Measurements from ENCODE around the gene AGPAT4.

The AGPAT4 gene

DNA sequence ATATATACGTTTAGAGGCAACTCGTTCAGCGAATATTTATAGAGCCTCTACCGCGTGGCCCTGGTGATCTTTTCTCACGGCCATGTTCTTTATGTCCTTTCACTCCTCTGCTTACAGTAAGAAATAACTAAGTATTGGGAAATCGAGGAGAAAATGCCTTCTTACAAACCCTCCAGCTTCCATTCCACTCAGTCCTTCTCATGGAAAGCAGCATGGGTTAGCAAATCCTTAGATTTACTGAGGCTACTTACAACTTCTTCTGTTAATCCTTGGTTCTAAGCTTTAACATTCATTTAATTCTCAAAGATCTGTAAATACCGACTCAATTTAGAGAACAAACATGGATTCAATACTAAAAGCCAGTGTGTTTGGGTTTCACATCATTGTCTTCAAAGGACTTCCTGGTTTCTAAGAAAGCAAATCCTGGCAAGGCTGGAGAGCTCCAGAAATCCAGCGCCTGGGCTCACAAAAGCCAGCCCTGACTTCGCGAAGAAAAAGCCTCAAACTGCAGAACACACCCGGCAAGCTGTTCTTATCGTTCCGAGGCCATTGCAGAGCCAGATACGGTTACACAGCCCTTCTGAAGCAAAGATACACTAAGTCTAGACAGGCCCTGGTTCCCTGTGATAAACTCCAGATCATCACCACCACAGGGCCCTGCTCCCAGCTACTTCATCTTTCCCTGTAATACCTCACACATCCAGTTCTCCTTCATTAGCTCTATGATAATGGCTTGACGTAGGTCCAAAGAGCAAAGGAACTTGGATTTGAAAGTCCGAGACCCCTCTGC, 19.2 kb downstream of the AGPAT4 start:
- DNase-seq (ENCODE audit: low spot score): no peak

DNA sequence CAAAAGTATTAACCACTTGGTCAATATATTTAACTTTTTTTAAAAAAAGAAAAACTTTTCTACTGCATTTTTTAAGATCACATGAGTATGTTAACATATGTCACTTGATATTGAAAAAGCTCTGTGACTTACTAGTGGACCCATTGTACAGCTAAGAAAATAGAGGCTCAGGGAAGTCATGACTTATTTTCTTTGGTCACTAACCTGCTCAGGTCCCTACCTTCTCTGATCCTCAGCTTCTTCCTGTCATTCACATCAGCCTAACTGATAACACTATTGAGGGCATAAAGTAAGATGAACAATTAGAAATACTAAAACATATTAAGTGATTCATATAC, 19.8 kb downstream of the AGPAT4 start:
- DNase-seq (ENCODE audit: low spot score): no peak

DNA sequence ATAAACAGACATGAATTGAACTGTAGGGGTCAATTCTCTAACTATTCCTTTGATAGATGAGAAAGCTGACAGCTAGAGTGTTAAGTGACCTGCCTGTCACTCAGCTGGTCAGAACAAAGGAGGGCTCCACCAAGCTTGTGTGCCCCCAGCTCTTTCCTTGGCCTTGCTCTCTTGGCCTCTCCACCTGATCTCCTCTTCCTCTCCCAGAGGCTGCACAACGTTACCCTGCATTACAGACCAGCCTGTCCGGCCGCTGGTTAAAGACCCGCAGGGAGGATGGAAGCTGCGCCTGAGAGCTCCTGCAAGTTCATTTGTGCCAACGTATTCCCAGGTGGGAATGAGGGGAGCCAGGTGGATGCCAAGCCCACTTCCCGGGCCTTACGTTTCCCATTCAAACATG, 22.5 kb downstream of the AGPAT4 start:
- DNase-seq (ENCODE audit: low spot score): no peak

DNA sequence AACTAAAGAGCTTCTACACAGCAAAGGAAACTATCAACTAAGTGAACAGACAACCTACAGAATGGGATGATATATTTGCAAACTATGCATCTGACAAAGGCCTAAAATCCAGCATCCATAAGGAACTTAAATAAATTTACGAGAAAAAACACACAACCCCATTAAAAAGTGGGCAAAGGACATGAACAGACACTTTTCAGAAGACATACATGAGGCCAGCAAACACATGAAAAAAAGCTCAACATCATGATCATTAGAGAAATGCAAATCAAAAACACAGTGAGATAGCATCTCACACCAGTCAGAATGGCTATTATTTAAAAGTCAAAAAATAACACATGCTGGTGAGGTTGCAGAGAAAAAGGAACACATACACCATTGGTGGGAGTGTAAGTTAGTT, 24.5 kb downstream of the AGPAT4 start:
- no peak for DNase-seq (ENCODE audit: low spot score)

DNA sequence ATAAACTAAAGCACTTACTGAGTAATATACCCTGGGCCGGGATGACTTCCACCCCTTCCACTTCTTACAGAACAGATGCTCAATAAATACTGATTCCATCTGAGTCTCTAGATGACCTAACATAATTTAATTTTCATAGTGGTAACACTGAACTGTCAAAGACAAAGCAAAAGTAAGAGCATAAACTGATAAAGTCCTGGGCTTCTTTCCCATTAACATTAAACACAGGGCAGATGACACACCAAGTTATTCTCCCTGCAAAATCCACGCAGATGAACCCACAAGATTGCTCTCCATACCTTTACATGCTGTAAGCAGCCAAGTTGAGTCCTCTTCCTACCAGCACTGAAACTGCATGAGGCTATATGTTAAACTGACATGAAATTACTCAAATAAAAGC, 27.1 kb downstream of the AGPAT4 start:
- no peak for DNase-seq (ENCODE audit: low spot score)

DNA sequence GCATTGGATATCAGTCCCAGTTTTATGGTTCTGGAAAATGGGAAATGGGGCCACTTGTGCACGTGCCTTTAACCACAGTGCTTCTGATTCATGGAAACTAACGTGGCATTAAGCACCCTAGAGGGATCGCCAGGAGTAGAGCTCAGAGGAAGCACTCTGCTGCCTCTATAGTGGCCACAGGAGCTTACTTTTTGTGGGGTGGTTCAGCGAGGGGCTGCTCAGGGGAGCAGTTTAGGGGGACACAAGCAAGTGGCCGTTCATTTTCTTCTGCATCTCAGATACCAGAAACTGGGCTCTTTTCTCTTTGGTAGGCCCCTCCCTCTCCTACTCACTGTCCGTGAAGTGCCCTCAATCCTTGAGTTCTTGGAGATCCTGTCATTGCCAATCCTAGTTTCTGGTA, 28.5 kb downstream of the AGPAT4 start:
- DNase-seq (ENCODE audit: low spot score): no peak

DNA sequence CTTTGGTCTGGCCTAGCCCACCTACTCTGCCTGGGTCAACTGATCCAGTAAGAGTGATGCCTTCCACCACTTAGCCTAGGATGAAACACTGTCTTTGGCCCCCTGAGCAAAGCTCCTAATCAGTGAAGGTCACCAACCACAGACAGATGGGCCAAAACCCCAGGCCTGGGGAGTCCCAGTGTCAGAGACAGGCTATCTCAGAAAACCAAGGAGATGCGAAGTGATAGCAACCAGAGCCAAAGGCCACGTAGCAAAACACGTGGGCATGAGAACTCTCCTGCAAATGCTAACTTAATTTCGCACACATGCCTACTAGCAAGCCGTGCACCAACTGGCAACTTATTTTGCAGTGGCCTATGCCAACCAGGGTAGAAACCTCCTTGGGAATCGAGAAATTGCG, 29.1 kb downstream of the AGPAT4 start:
- no peak for DNase-seq (ENCODE audit: low spot score)

DNA sequence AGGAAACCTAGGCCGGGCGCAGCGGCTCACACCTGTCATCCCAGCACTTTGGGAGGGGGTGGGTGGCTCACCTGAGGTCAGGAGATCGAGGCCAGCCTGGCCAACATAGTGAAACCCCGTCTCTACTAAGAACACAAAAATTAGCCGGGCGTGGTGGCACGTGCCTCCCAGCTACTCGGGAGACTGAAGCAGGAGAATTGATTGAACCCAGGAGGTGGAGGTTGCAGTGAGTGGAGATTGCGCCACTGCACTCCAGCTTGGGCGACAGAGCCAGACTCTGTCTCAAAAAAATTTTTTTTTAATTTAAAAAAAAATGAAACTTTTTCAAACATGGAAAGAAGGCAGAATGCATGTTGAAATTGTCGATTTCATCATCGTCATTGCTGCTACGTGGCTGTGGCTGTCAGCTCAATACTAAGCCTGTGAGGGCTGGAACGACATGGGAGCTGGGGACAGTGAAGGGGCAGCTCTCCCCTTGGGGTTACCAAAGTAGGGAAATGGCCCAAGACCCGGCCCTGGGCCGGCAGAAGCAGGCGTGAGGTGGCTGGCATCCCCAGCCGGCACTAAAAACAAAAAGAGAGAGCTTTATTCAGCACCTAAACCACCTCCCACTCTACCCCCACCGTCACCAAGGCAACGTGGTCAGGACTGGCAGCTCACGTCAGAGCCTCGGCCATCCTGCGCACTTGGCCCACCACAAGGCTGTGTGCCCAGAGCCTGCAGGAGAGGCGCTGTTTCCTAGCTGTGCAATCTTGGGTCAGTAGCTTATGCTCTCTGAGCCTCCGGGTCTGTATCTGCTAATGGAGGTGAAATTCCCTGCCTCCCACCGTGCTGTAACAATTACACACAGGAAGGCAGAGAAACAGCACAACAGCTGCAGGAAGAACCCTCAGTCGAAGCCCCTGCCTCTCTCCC, 30.8 kb downstream of the AGPAT4 start:
- DNase-seq (ENCODE audit: low spot score): no peak

DNA sequence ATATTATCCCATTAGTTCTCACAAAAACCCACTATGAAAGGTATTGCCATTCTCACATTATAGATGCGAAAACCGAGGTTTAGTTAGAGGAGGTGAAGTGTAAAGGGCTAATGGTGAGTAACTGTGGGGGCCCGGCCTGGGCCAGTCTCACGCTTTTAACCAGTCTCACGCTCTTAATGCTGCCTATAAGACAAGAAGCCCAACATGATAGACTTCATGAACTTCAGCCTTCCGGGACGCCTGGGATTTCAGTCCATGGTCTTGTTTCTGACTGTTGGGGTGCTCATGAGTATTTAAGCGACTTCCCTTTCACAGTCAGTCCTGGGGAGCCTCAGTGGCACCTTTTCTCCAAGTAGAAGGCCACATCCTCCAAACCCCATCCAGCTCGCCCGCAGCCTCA, 31.7 kb downstream of the AGPAT4 start:
- no peak for DNase-seq (ENCODE audit: low spot score)

DNA sequence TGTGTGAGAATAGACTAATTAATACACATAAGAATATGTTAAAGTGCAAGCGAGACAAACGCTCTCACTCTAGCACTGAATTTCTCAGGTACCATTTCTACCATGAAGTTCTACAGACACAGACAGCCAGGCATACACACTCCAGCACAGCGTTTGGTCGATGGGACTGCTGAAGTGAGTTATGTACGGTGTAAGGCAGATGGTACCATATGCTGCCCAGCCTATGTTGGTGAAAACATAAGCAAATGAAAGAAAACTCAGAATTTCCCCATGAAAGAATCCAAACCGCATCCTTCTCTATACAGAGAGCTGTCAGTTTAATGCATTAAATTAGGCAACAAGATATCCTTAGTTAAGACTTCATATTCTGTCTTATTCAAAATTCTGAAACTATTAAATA, 34.9 kb downstream of the AGPAT4 start:
- DNase-seq (ENCODE audit: low spot score): no peak

DNA sequence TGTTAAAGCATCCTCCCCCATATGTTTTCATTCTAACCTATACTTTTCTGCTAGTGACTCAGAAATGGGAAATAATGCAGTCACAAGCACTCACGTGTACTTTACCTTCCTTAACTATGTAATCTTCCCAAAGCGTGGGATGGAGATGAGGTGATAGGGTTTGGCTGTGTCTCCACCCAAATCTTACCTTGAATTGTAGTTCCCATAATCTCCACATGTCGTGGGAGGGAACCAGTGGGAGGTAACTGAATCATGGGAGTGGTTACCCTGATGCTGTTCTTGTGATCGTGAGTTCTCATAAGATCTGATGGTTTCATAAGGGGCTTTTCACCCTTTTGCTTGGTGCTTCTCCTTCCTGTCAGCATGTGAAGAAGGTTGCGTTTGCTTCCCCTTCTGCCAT, 35.4 kb downstream of the AGPAT4 start:
- DNase-seq (ENCODE audit: low spot score): no peak

DNA sequence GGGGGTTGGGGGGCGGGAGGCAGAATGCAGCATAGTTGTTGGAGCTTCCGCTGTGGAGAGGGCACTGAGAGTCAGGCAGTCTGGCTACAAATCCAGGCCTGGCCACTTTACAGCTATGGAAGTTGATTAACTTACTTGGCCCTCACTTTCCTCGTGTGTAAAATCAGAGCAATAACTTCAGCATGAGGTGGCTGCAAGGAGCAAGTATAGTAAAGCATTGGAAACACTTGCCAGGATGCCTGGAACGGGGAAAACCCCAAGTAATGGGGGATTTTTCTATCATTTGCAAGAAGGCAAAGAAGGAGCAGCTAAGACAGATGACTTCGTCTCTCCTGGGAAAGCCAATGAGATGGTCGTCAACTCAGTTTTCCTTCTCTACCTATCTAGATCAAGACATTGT, 35.8 kb downstream of the AGPAT4 start:
- no peak for DNase-seq (ENCODE audit: low spot score)

DNA sequence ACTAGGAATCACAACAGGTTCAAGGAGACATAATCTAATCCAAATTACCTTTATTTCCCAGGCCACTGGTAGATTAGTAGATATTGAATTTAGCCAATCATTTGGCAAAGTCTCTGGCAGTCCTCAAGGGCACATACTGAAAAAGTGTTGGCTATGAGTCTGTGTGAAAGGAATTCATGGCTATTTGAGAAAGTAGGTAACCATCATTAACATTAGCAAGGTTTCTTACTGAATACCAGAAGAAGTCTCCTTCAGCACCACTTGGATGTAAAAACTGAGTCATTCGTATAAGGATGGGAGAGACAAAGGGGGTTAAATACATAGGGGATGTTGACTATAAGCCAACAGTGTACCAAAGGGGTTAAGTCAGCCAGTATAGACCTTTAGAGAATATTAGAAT, 36.7 kb downstream of the AGPAT4 start:
- no peak for DNase-seq (ENCODE audit: low spot score)

DNA sequence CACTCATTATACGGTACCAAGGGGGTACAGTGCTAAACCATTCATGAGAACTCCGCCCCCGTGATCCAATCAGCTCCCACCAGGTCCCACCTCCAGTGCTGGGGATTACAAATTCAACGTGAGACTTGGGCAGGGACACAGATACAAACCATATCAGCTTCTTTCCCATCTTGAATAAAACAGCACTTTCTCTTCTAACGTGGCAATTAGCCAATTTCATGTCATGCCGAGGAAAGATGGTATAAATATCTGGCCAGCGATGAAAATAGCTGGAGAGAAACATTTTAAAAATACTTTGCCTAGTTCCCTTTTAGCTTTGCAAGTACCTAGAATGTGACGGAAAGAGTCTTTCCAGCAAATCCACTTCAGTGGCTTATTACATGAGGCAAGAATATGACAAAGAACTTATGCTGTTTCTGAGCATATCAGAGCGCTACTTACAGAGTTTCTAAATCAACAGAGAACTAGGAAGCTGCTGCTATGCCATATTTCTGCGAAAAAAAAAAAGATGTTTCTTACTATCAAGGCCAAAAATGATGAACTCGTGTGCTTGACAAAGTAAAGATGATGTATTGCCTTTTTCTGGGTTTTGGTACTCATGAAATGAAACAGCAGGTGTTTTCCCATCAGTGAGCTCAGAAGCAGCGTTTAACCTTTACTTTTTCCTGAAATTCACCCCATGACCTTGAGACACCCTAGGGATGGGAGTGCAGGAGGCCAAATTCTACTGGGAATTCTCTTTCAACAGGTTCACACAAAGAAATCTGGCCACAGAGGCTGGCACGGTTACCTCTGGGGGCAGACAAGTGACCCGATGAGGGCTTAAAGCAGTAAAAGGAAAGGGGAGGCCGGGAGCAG, 37.9 kb downstream of the AGPAT4 start:
- no peak for DNase-seq (ENCODE audit: low spot score)

DNA sequence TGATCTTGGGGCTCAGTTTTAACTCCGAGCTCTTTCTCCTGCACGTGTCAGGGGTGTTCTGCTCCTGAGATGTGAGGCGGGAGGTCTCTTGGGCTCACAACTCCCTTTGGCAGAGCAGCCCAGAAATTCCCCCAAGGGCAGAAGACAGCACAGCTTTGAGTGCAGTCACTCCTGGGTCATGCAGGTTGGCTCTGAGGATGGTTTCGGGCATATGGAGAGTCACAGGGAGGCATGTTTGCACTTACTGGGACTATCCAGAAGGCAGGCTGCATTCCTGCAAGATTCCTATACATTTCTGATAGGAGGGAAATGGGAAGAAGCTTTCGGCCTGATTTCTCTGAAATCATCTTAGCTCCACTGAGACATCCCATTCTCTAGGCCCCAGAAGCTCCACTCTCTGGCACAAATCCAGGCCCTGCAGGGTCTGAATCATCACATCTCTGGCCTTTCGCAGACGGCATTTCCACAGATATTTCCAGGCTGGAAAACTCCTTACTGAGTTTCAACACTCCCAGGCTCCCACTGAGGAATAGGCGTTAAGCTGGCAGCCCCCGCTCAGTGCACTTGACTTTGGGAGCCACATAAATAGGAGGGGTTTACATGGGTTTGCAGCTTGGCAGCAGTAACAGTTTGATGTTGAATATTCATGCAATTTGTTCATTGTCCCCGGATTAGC, 39.7 kb downstream of the AGPAT4 start:
- DNase-seq (ENCODE audit: low spot score): no peak

DNA sequence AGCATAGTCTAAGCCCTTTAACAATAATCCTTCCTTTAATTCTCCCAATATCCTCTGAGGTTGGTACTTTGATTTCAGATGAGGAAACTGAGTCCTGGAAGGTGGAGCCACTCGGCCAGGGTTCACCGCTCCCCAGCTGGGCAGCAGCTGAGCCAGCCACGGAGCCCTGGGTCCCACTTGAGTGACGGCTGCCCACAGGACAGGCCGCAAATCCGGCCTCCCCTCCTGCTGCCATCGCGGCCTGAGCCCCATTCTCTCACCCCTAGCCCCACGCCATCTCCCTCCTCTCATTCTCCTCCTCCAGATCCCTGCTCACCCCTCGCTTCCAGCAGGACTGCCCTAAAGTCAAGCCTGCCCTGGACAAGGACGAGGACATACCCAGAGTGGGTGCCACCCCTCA, 41.4 kb downstream of the AGPAT4 start:
- DNase-seq (ENCODE audit: low spot score): no peak

DNA sequence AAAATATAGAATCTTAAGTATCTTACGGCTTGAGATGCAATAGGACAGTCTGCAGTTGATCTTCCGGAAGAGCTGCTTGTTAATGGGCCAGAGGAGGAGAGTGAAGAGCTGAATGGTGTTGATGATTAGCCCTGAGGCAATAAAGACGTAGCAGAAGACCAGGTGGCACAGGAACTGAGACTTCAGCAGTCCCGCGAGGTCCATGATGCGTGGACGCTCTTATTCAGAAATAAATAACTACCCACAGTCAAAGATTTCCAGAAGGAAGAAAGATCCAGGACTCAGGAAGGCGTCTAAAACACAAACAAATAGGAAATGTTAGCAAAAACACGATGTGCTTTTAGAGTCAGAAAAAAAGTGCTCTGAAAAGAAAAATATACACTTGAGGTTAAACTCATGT, 41.9 kb downstream of the AGPAT4 start:
- DNase-seq (ENCODE audit: low spot score): no peak

DNA sequence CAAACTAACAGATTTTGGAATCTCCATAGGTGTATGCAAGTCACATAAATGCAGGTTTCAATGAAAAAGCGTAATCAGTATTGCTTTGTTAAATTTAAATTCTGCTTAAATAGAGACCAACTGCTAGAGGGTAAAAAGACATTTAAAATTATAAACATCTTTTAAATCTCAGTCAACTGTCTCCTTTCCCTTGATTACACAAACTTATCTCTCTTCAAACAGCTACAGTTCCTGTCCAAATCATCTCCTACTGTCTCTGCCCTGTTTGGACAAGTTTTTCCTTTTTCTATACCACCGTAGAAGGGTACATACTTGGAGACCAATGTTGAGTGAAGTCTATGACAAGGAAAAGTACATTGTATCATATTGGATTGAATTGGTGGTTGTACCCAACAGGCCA, 43.5 kb downstream of the AGPAT4 start:
- no peak for DNase-seq (ENCODE audit: low spot score)

DNA sequence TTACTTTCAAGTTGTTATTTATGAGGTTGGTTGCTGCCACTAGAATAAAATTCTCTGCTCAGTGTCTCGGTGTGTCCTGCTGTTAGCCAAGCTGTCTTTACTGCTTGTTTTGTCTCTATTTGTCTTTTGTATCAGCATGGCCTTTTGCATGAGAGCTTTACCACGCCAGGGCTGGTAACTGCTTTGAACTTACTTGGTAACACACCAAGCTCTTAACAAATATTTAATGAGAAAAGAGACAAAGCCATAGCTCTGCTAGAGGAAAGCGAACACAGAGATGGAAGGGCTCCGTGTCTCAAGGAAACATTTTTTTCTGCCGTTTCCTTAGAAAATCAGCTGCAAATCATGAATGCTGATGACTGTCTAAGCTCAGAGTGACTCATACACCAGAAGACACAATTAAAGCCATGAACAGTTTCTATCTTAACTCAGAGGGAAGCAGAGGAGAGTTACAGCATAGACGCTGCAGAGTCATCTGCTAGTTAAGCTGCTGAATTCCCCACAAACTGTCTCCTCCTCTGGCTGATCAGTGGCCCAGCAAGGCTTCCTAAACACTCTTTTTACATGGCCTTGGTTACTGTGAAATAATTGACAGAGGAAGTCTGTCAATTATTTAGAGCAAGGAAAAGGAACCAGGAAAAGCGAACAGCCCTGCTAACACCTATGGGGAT, 44.8 kb downstream of the AGPAT4 start:
- DNase-seq (ENCODE audit: low spot score): no peak

DNA sequence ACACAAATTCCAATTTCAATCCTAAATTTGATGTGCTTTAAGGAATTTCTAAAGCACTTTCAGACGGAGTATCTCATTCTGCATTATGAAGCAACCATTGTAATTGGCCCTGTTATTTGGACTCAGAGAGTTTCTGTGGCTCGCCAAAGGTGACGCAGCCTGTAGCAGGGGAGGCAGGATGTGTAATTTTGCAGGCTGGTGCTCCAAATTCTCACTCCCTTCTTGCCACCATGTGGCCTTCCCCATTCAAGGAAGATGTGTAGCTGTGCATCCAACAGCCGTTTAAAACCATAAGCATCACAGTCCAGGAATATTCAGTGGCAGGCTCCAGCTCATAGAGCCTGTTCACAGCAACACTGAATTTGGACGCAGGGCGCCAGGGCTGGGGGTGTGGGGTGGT, 45.8 kb downstream of the AGPAT4 start:
- no peak for DNase-seq (ENCODE audit: low spot score)

Measured in NAMALWA (cell line).